ENCODE measurements around the gene AK5.

DNA sequence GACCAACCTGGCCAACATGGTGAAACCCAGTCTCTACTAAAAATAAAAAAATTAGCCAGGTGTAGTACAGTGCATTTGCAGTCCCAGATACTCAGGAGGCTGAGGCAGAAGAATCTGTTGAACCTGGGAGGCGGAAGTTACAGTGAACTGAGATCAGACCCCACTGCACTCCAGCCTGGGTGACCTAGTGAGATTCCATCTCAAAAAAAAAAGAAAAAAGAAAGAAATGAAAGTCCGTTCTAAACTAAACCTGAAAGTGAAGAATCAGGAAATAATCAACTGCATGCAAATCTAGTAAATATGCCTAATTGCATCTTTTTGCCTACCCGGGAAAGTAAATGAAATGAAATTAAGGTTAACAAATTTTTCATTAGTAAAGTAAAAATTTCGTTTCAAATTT is 301.1 kb downstream of the AK5 start:
- TF ChIP-seq, protein P1, sequence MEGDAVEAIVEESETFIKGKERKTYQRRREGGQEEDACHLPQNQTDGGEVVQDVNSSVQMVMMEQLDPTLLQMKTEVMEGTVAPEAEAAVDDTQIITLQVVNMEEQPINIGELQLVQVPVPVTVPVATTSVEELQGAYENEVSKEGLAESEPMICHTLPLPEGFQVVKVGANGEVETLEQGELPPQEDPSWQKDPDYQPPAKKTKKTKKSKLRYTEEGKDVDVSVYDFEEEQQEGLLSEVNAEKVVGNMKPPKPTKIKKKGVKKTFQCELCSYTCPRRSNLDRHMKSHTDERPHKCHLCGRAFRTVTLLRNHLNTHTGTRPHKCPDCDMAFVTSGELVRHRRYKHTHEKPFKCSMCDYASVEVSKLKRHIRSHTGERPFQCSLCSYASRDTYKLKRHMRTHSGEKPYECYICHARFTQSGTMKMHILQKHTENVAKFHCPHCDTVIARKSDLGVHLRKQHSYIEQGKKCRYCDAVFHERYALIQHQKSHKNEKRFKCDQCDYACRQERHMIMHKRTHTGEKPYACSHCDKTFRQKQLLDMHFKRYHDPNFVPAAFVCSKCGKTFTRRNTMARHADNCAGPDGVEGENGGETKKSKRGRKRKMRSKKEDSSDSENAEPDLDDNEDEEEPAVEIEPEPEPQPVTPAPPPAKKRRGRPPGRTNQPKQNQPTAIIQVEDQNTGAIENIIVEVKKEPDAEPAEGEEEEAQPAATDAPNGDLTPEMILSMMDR (conservative IDR thresholded peaks at IDR 0.05; ENCODE audit: low read depth in 2 of 2), result no peak
- TF ChIP-seq POLR2AphosphoS5 (IDR thresholded peaks at IDR 0.05; ENCODE audit: low read depth) (no peak), CREB1 (CRISPR knock-in tag; IDR thresholded peaks at IDR 0.05; ENCODE audit: low read depth) (no peak), EZH2 (IDR thresholded peaks at IDR 0.05; ENCODE audit: low read depth, unreplicated experiment) (no peak), NANOG (IDR thresholded peaks at IDR 0.05; ENCODE audit: borderline replicate concordance) (no peak), JUNB (IDR thresholded peaks at IDR 0.05; ENCODE audit: unreplicated experiment) (no peak), EZH2phosphoT487 (IDR thresholded peaks at IDR 0.05; ENCODE audit: unreplicated experiment) (no peak), ZNF114 (CRISPR knock-in tag; IDR thresholded peaks at IDR 0.05) (no peak), STAT1 (IDR thresholded peaks at IDR 0.05; ENCODE audit: unreplicated experiment) (no peak), ETS1 (IDR thresholded peaks at IDR 0.05) (no peak), ZNF331 (CRISPR knock-in tag; IDR thresholded peaks at IDR 0.05; ENCODE audit: low read depth) (no peak)
- TF ChIP-seq, protein P2, sequence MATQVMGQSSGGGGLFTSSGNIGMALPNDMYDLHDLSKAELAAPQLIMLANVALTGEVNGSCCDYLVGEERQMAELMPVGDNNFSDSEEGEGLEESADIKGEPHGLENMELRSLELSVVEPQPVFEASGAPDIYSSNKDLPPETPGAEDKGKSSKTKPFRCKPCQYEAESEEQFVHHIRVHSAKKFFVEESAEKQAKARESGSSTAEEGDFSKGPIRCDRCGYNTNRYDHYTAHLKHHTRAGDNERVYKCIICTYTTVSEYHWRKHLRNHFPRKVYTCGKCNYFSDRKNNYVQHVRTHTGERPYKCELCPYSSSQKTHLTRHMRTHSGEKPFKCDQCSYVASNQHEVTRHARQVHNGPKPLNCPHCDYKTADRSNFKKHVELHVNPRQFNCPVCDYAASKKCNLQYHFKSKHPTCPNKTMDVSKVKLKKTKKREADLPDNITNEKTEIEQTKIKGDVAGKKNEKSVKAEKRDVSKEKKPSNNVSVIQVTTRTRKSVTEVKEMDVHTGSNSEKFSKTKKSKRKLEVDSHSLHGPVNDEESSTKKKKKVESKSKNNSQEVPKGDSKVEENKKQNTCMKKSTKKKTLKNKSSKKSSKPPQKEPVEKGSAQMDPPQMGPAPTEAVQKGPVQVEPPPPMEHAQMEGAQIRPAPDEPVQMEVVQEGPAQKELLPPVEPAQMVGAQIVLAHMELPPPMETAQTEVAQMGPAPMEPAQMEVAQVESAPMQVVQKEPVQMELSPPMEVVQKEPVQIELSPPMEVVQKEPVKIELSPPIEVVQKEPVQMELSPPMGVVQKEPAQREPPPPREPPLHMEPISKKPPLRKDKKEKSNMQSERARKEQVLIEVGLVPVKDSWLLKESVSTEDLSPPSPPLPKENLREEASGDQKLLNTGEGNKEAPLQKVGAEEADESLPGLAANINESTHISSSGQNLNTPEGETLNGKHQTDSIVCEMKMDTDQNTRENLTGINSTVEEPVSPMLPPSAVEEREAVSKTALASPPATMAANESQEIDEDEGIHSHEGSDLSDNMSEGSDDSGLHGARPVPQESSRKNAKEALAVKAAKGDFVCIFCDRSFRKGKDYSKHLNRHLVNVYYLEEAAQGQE (IDR thresholded peaks at IDR 0.05; ENCODE audit: unreplicated experiment), result no peak

Data from GM23338 (cell line).